Measurements from ENCODE around the gene TMEM156. TPM values are rescaled to one million over a fixed set of nuclear protein-coding genes. Genes with fewer than 3 reads are reported as not detected.
"Not testable (repeated sequence)": the region's sequence is repeated elsewhere in the genome, so short reads cannot be mapped to it uniquely, and the experiment has no call there.

TMEM156 gene
- total RNA-seq, 2 donors from 2014 or later, result not detected

GRCh38 chr4:38943343-38943742 lies 88.9 kb downstream of the TMEM156 start:
- Histone ChIP-seq H3K9ac (ENCODE audit: extremely low read depth, low read length, poor library complexity, severe bottlenecking) (no peak overlapping the region), H3K27me3 (ENCODE audit: control insufficient read depth, insufficient read depth, low read length, poor library complexity, severe bottlenecking) (no peaks in the 10 kb centered on the region), H3K36me3 (ENCODE audit: control insufficient read depth, insufficient read depth, low read length) (peaks cover 28% of the 10 kb centered on the region), H3K9me3 (ENCODE audit: control insufficient read depth, low read length) (no peaks in the 10 kb centered on the region), H3K27ac (ENCODE audit: low read depth, low read length) (no peak overlapping the region), H3K4me1 (ENCODE audit: control insufficient read depth, insufficient read depth, low read length) (no peaks in the 10 kb centered on the region), H3K4me3 (ENCODE audit: low read length) (no peak overlapping the region)
- no peak for TF ChIP-seq CTCF (conservative IDR thresholded peaks at IDR 0.05)
- no peaks in the 10 kb centered on the region for H3K4me1 Mint-ChIP-seq
- no peaks in the 10 kb centered on the region for H3K27me3 Mint-ChIP-seq (ENCODE audit: insufficient read depth)
- no peaks in the 10 kb centered on the region for H3K9me3 Mint-ChIP-seq
- DNase-seq, result no peak
- peaks cover 12% of the 10 kb centered on the region for H3K36me3 Mint-ChIP-seq (ENCODE audit: low read depth)
- 79 to 89% methylated on average over 3 to 4 of the region's 4 CpGs for WGBS, 2 experiments (ENCODE audit: insufficient coverage in 1 of 2, insufficient read length in 1 of 2)
- H3K4me3 Mint-ChIP-seq, result no peak overlapping the region
- H3K27ac Mint-ChIP-seq, result no peak overlapping the region

GRCh38 chr4:38941906-38942305 lies 90.3 kb downstream of the TMEM156 start:
- not testable (repeated sequence) for DNase-seq; H3K27ac ChIP-seq (ENCODE audit: low read depth, low read length); H3K9me3 ChIP-seq (ENCODE audit: control insufficient read depth, low read length); H3K4me1 ChIP-seq (ENCODE audit: control insufficient read depth, insufficient read depth, low read length); H3K4me3 Mint-ChIP-seq; H3K4me3 ChIP-seq (ENCODE audit: low read length); H3K9me3 Mint-ChIP-seq; H3K27me3 ChIP-seq (ENCODE audit: control insufficient read depth, insufficient read depth, low read length, poor library complexity, severe bottlenecking); H3K4me1 Mint-ChIP-seq; H3K9ac ChIP-seq (ENCODE audit: extremely low read depth, low read length, poor library complexity, severe bottlenecking); H3K27me3 Mint-ChIP-seq (ENCODE audit: insufficient read depth); H3K27ac Mint-ChIP-seq
- WGBS, 2 experiments (ENCODE audit: insufficient coverage in 1 of 2, insufficient read length in 1 of 2), result 83 to 93% methylated on average over 1 to 3 of the region's 3 CpGs
- H3K36me3 Mint-ChIP-seq (ENCODE audit: low read depth), result peaks cover 22% of the 10 kb centered on the region
- peaks cover 30% of the 10 kb centered on the region for H3K36me3 ChIP-seq (ENCODE audit: control insufficient read depth, insufficient read depth, low read length)

- no peaks in the 10 kb centered on the region for H3K4me1 Mint-ChIP-seq
- Histone ChIP-seq H3K27me3 (ENCODE audit: control insufficient read depth, insufficient read depth, low read length, poor library complexity, severe bottlenecking) (no peaks in the 10 kb centered on the region), H3K27ac (ENCODE audit: low read depth, low read length) (no peak overlapping the region), H3K9ac (ENCODE audit: extremely low read depth, low read length, poor library complexity, severe bottlenecking) (no peak overlapping the region), H3K36me3 (ENCODE audit: control insufficient read depth, insufficient read depth, low read length) (peaks cover 34% of the 10 kb centered on the region), H3K9me3 (ENCODE audit: control insufficient read depth, low read length) (no peaks in the 10 kb centered on the region), H3K4me3 (ENCODE audit: low read length) (no peak overlapping the region), H3K4me1 (ENCODE audit: control insufficient read depth, insufficient read depth, low read length) (no peaks in the 10 kb centered on the region)
- no peak for TF ChIP-seq CTCF (conservative IDR thresholded peaks at IDR 0.05)
- no peak overlapping the region for H3K27ac Mint-ChIP-seq
- WGBS, 2 experiments (ENCODE audit: insufficient coverage in 1 of 2, insufficient read length in 1 of 2), result 91% methylated on average over 3 of the region's 3 CpGs
- peaks cover 26% of the 10 kb centered on the region for H3K36me3 Mint-ChIP-seq (ENCODE audit: low read depth)
- DNase-seq, result no peak
- H3K27me3 Mint-ChIP-seq (ENCODE audit: insufficient read depth), result no peaks in the 10 kb centered on the region
- no peak overlapping the region for H3K4me3 Mint-ChIP-seq
- H3K9me3 Mint-ChIP-seq, result no peaks in the 10 kb centered on the region
Observed at GRCh38 chr4:38940476-38940875, 91.7 kb downstream of the TMEM156 start.

- Mint-ChIP-seq H3K4me3 (no peak overlapping the region), H3K4me1 (no peaks in the 10 kb centered on the region), H3K27ac (no peak overlapping the region), H3K36me3 (ENCODE audit: low read depth) (peaks cover 25% of the 10 kb centered on the region), H3K27me3 (ENCODE audit: insufficient read depth) (no peaks in the 10 kb centered on the region), H3K9me3 (no peaks in the 10 kb centered on the region)
- peaks cover 38% of the 10 kb centered on the region for H3K36me3 ChIP-seq (ENCODE audit: control insufficient read depth, insufficient read depth, low read length)
- 91 to 100% methylated on average over 1 of the region's 1 CpG for WGBS, 2 experiments (ENCODE audit: insufficient coverage in 1 of 2, insufficient read length in 1 of 2)
- no peak for TF ChIP-seq CTCF (conservative IDR thresholded peaks at IDR 0.05)
- no peaks in the 10 kb centered on the region for H3K27me3 ChIP-seq (ENCODE audit: control insufficient read depth, insufficient read depth, low read length, poor library complexity, severe bottlenecking)
- H3K4me3 ChIP-seq (ENCODE audit: low read length), result no peak overlapping the region
- H3K9me3 ChIP-seq (ENCODE audit: control insufficient read depth, low read length), result no peaks in the 10 kb centered on the region
- DNase-seq, result no peak
- H3K4me1 ChIP-seq (ENCODE audit: control insufficient read depth, insufficient read depth, low read length), result no peaks in the 10 kb centered on the region
- no peak overlapping the region for H3K27ac ChIP-seq (ENCODE audit: low read depth, low read length)
- H3K9ac ChIP-seq (ENCODE audit: extremely low read depth, low read length, poor library complexity, severe bottlenecking), result no peak overlapping the region
Observed at GRCh38 chr4:38939165-38939564, 93.0 kb downstream of the TMEM156 start.

All from endodermal cell (in vitro differentiated cells).